SU-DHL-6 (cell line): ENCODE data around the gene MIA3.

Experiments used
- H2AFZ ChIP-seq: fragments of 200-600 bp; sonication (generic); 2 replicates; pipeline ENCODE4 v1.6.1; 2014; ENCODE audit warnings: low read depth, mild to moderate bottlenecking, moderate library complexity, mixed read lengths, antibody characterized with exemption, low read length; ENCODE audit not compliant: severe bottlenecking
- H3F3A ChIP-seq: fragments of 200-600 bp; shearing (Covaris generic); 2 replicates; pipeline ENCODE4 v1.6.0; 2016; ENCODE audit warnings: antibody characterized with exemption, mild to moderate bottlenecking; ENCODE audit not compliant: insufficient read depth
- H3K27ac ChIP-seq: fragments of 200-600 bp; sonication (generic); 2 replicates; pipeline ENCODE4 v1.5.1; 2016; ENCODE audit warnings: low read depth, mild to moderate bottlenecking, low read length, moderate library complexity, mixed read lengths
- H3K27me3 ChIP-seq: fragments of 200-600 bp; sonication (generic), shearing (Covaris generic); 2 replicates; pipeline ENCODE4 v1.6.0; 2014; ENCODE audit warnings: mild to moderate bottlenecking, low read length
- H3K36me3 ChIP-seq: fragments of 200-600 bp; sonication (generic); 2 replicates; pipeline ENCODE4 v1.6.1; 2014; ENCODE audit warnings: mild to moderate bottlenecking, low read length, mixed read lengths
- H3K4me2 ChIP-seq: fragments of 300-600, 200-600 bp; shearing (Covaris generic), sonication (generic); 2 replicates; pipeline ENCODE4 v1.6.0; 2014; ENCODE audit warnings: low read length, low read depth, mild to moderate bottlenecking; ENCODE audit not compliant: poor library complexity, severe bottlenecking
- H3K4me3 ChIP-seq: fragments of 200-600 bp; sonication (generic); 2 replicates; pipeline ENCODE4 v1.5.1; 2014; ENCODE audit warnings: antibody characterized with exemption, low read length, mild to moderate bottlenecking, mixed read lengths; ENCODE audit not compliant: insufficient read depth, poor library complexity, severe bottlenecking
- H3K79me2 ChIP-seq: fragments of 200-600 bp; sonication (generic); 2 replicates; pipeline ENCODE4 v1.6.1; 2014; ENCODE audit warnings: mild to moderate bottlenecking, low read length, moderate library complexity; ENCODE audit not compliant: insufficient read depth
- H3K9ac ChIP-seq: fragments of 200-600 bp; sonication (generic); 2 replicates; pipeline ENCODE4 v1.7.0; 2014; ENCODE audit warnings: mild to moderate bottlenecking, low read length
- H3K9me2 ChIP-seq: fragments of 200-600 bp; sonication (generic); replicated peaks from 2 replicates; pipeline ENCODE4 v1.6.1; 2014; ENCODE audit warnings: low read length; ENCODE audit not compliant: insufficient read depth
- H3K9me3 ChIP-seq: fragments of 200-600 bp; sonication (generic); 2 replicates; pipeline ENCODE4 v1.6.1; 2014; ENCODE audit warnings: low read length, mixed read lengths; ENCODE audit not compliant: insufficient read depth
- H4K20me1 ChIP-seq: fragments of 200-600 bp; sonication (generic); 2 replicates; pipeline ENCODE4 v1.6.1; 2014; ENCODE audit warnings: low read depth, mild to moderate bottlenecking, antibody characterized with exemption, low read length, moderate library complexity, mixed read lengths
- EZH2phosphoT487 ChIP-seq: fragments of 200-600 bp; sonication (generic), shearing (Covaris generic); conservative IDR thresholded peaks from 2 replicates; pipeline ENCODE4 v1.6.1; 2018; ENCODE audit warnings: mild to moderate bottlenecking, antibody characterized with exemption, low read length, moderate library complexity, mixed read lengths
- TF ChIP-seq, protein P1 (sequence below): fragments of 200-600 bp; sonication (generic); IDR thresholded peaks from one replicate; pipeline ENCODE4 v1.5.1; 2017; ENCODE audit warnings: antibody characterized with exemption, mild to moderate bottlenecking, low read length, moderate library complexity; ENCODE audit not compliant: insufficient read depth, poor library complexity, severe bottlenecking

MIA3 gene

DNA sequence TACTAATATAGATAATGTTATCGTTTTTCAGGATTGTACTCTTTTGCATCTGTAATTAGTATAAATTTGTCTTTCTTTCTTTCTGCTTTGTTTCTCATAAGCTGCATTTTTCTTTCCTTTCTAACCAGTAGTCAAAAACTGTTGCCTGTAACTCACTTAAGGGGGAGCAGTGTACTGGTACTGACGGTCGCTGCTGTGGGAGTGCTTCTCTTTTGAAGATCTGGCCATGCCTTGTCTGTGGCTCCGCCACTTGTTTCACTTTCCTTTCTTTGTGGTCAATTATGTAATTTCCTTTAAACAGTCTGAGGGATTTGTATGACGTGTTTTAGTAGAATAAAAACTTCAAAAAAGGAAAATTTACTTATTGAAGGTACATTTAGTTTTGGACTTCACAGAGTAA, 37.0 kb downstream of the MIA3 start:
- H3K9me2 ChIP-seq: no peaks in the 10 kb centered on the region
- H3K4me3 ChIP-seq: no peak overlapping the region
- H3K4me2 ChIP-seq: peak overlapping the region; percentile 37
- H3K27me3 ChIP-seq: no peaks in the 10 kb centered on the region
- no peaks in the 10 kb centered on the region for H4K20me1 ChIP-seq
- H3K27ac ChIP-seq: peak overlapping the region; percentile 36
- no peaks in the 10 kb centered on the region for H3K9me3 ChIP-seq
- no peak overlapping the region for H2AFZ ChIP-seq
- no peaks in the 10 kb centered on the region for H3K79me2 ChIP-seq
- TF ChIP-seq, protein P1, sequence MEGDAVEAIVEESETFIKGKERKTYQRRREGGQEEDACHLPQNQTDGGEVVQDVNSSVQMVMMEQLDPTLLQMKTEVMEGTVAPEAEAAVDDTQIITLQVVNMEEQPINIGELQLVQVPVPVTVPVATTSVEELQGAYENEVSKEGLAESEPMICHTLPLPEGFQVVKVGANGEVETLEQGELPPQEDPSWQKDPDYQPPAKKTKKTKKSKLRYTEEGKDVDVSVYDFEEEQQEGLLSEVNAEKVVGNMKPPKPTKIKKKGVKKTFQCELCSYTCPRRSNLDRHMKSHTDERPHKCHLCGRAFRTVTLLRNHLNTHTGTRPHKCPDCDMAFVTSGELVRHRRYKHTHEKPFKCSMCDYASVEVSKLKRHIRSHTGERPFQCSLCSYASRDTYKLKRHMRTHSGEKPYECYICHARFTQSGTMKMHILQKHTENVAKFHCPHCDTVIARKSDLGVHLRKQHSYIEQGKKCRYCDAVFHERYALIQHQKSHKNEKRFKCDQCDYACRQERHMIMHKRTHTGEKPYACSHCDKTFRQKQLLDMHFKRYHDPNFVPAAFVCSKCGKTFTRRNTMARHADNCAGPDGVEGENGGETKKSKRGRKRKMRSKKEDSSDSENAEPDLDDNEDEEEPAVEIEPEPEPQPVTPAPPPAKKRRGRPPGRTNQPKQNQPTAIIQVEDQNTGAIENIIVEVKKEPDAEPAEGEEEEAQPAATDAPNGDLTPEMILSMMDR: no peak
- TF ChIP-seq EZH2phosphoT487: no peak
- peaks cover 59% of the 10 kb centered on the region; the same call in 1 of the 2 replicates for H3K36me3 ChIP-seq
- peaks cover 7% of the 10 kb centered on the region; the same call in 1 of the 2 replicates for H3F3A ChIP-seq
- no peak overlapping the region for H3K9ac ChIP-seq

DNA sequence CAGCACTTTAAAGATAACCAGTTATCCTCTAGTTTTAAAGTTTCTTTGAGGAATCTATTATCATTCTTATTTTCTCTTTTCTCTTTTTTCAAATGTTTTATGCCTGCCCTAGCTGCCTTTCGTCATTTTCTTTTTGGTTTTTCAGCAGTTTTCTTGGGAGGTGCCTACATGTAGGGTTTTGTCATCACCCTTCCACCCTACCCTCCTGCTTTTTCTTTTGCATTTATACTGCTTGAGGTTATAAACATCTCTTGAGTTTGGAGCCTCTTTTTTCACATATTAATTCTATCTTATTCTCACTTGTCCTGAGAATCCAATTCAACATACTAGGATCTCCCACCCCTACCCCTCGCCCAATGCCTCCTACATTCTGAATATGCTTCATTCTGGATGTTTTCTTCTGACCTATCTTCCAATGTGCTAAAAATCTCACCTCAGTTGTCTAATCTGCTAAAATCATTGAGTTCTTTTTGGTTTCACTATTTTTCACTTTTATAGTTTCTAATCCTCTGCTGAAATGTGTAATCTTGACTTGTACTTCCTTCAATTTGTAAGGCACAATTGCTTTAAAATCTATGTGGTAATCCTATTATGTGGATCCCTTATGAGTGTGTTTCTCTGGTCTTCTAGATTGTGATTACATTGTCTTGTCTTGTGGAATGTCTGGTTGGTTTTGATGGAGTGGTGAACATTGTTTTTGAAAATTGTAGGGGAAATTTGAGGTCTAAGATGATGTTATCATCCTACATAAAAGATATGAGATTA, 38.7 kb downstream of the MIA3 start:
- Histone ChIP-seq H3K27me3 (no peaks in the 10 kb centered on the region), H4K20me1 (no peaks in the 10 kb centered on the region), H3K9me3 (no peaks in the 10 kb centered on the region), H3K36me3 (peaks cover 64% of the 10 kb centered on the region; the same call in 1 of the 2 replicates), H2AFZ (no peak overlapping the region), H3K27ac (no peak overlapping the region), H3K9ac (no peak overlapping the region), H3K4me2 (no peak overlapping the region), H3K9me2 (no peaks in the 10 kb centered on the region), H3K79me2 (no peaks in the 10 kb centered on the region), H3K4me3 (no peak overlapping the region), H3F3A (peaks cover 7% of the 10 kb centered on the region; the same call in 1 of the 2 replicates)
- TF ChIP-seq, protein P1: no peak
- TF ChIP-seq EZH2phosphoT487: no peak

DNA sequence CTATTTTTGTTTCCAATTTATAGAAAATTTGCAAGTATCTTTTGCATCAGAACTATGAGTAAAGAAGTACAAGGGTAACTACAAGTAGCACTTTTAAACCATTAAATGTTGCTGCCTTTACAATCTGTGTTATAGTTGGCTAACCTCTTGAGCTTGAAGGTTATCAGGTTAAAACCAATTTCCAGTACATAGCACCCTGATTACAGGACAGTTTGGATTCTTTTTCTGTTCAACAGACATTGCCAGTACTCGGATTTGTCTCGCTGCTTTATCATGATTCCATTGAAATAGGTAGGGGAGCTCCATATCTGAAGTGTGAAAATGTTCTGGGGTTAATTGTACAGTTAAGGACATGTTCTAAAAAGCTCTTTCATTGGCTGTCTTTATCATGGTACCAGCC, 40.0 kb downstream of the MIA3 start:
- no peak for TF ChIP-seq EZH2phosphoT487
- TF ChIP-seq, protein P1: no peak
- Histone ChIP-seq H3K9me2 (no peaks in the 10 kb centered on the region), H3K9me3 (no peaks in the 10 kb centered on the region), H2AFZ (no peak overlapping the region), H3K4me2 (no peak overlapping the region), H3K36me3 (peaks cover 67% of the 10 kb centered on the region; the same call in 1 of the 2 replicates), H3K27me3 (no peaks in the 10 kb centered on the region), H3K27ac (no peak overlapping the region), H4K20me1 (no peaks in the 10 kb centered on the region), H3K9ac (no peak overlapping the region), H3K4me3 (no peak overlapping the region), H3F3A (peaks cover 7% of the 10 kb centered on the region; the same call in 1 of the 2 replicates), H3K79me2 (no peaks in the 10 kb centered on the region)
